Panc1 (cell line): ENCODE data around the gene ANKRD23. TPM values are rescaled to one million over a fixed set of nuclear protein-coding genes. Genes with fewer than 3 reads are reported as not detected.

Experiments used
- ATAC-seq: fragments of 200-7000 bp; cut with Tn5 transposase; 2 replicates; pipeline ENCODE4 v1.9.1; 2020; ENCODE audit warnings: mild to moderate bottlenecking, moderate library complexity
- BruUV-seq: library from RNA; stranded (reverse); fragments of 400-500 nt; replicated peaks from 2 replicates; lab custom pipeline; 2021; lab: Mats Ljungman, UMichigan
- CTCF ChIA-PET: fragments of 300-600 bp; sonication (Branson Sonifier 250); formaldehyde crosslinking; loops from one replicate; lab custom pipeline; 2022; ENCODE audit warnings: antibody characterized with exemption; lab: Charles Lee
- POLR2A ChIA-PET: fragments of 300-600 bp; sonication (Branson Sonifier 250); formaldehyde crosslinking; loops from one replicate; lab custom pipeline; 2022; ENCODE audit warnings: antibody characterized with exemption; lab: Charles Lee
- DNase-seq: peaks from one replicate; pipeline ENCODE4 v3.0.0-alpha.2; 2010; ENCODE audit warnings: low read depth, low spot score
- H3K27ac ChIP-seq: 2 replicates; pipeline ENCODE4 v1.5.1; 2011; ENCODE audit warnings: mild to moderate bottlenecking, low read length, inconsistent platforms
- H3K27me3 ChIP-seq: fragments of 200-500 bp; sonication (Bioruptor generic); 2 replicates; pipeline ENCODE4 v1.6.0; 2014; ENCODE audit warnings: low read length, inconsistent platforms; ENCODE audit not compliant: control insufficient read depth, insufficient read depth
- H3K36me3 ChIP-seq: fragments of 200-500 bp; sonication (Bioruptor generic); 2 replicates; pipeline ENCODE4 v1.5.1; 2014; ENCODE audit warnings: inconsistent platforms, mild to moderate bottlenecking, low read length, moderate library complexity; ENCODE audit not compliant: control insufficient read depth, insufficient read depth
- H3K4me1 ChIP-seq: 2 replicates; pipeline ENCODE4 v1.5.1; 2011; ENCODE audit warnings: inconsistent platforms, mild to moderate bottlenecking, low read length, moderate library complexity; ENCODE audit not compliant: control insufficient read depth, insufficient read depth
- H3K4me3 ChIP-seq, 2 experiments: 2 replicates each; pipeline ENCODE4 v1.5.1; 2011 to 2012; ENCODE audit warnings: low read depth in 2 of 2, low read length in 2 of 2, mild to moderate bottlenecking in 2 of 2, inconsistent platforms in 1 of 2, moderate library complexity in 1 of 2
- H3K9me3 ChIP-seq: fragments of 200-500 bp; sonication (Bioruptor generic); 2 replicates; pipeline ENCODE4 v1.5.1; 2014; ENCODE audit warnings: low read depth, mild to moderate bottlenecking, inconsistent platforms, low read length, moderate library complexity; ENCODE audit not compliant: control insufficient read depth, insufficient read depth
- CTCF ChIP-seq: fragments of 450-650 bp; IDR thresholded peaks from 2 replicates; pipeline ENCODE4 v1.5.1; 2017; ENCODE audit warnings: mild to moderate bottlenecking
- POLR2AphosphoS5 ChIP-seq: IDR thresholded peaks from 2 replicates; pipeline ENCODE4 v1.6.1; 2012; ENCODE audit warnings: mild to moderate bottlenecking, low read depth, low read length, moderate library complexity
- REST ChIP-seq, 2 experiments: IDR thresholded peaks; 2 replicates each; pipeline ENCODE4 v1.6.1; 2011 to 2012; ENCODE audit warnings: low read depth in 2 of 2, control low read depth in 1 of 2, low read length in 1 of 2, mild to moderate bottlenecking in 1 of 2, moderate library complexity in 1 of 2; ENCODE audit not compliant: insufficient read depth in 1 of 2
- SIN3A ChIP-seq: IDR thresholded peaks from 2 replicates; pipeline ENCODE4 v1.6.1; 2012; ENCODE audit warnings: low read depth, mild to moderate bottlenecking, low read length, moderate library complexity, borderline replicate concordance; ENCODE audit not compliant: insufficient read depth
- TCF7L2 ChIP-seq: IDR thresholded peaks from 2 replicates; pipeline ENCODE4 v1.6.1; 2011; ENCODE audit warnings: mild to moderate bottlenecking, low read depth, low read length, inconsistent platforms
- in situ Hi-C: cut with HindIII; loops from 2 replicates; pipeline ENCODE4 v1.10.0; 2016; ENCODE audit warnings: low sequenced_read_pairs, low pct_unique_long_range_greater_than_20kb
- intact Hi-C: fragments of 100-400 bp; cut with micrococcal nuclease; formaldehyde crosslinking; loops from one replicate; pipeline ENCODE4 v1.10.0; 2022; ENCODE audit not compliant: unreplicated experiment
- total RNA-seq: library from RNA; stranded (reverse); gene quantifications from one replicate; pipeline ENCODE4 v1.2.1, GENCODE V29; 2021; ENCODE audit not compliant: unreplicated experiment

ANKRD23 gene
- total RNA-seq, 1 experiment from 2014 or later: 3.2 TPM

GRCh38 chr2:96822786-96823185, 21.0 kb downstream of the ANKRD23 start:
- Histone ChIP-seq H3K27me3 (no peaks in the 10 kb centered on the region), H3K4me1 (peaks cover 52% of the 10 kb centered on the region), H3K4me3 (no peak overlapping the region), H3K9me3 (no peaks in the 10 kb centered on the region), H3K27ac (peak overlapping the region; percentile 29; the same call in 1 of the 2 replicates), H3K36me3 (peaks cover 2% of the 10 kb centered on the region; the same call in 1 of the 2 replicates)
- CTCF ChIA-PET: no interaction called here
- no peak for TF ChIP-seq POLR2AphosphoS5
- TF ChIP-seq TCF7L2: no peak
- TF ChIP-seq CTCF: no peak
- no peak for TF ChIP-seq SIN3A
- TF ChIP-seq REST (IDR thresholded peaks at IDR 0.05; ENCODE audit: insufficient read depth in 1 of 2, low read depth in 2 of 2, low read length in 1 of 2): no peak
- POLR2A ChIA-PET: no interaction called here
- in situ Hi-C loops: no loop called here
- no TSS peak for BruUV-seq
- ATAC-seq (no peak), DNase-seq (no peak)
- intact Hi-C loops: no loop called here

- Histone ChIP-seq H3K27ac (peak overlapping the region; percentile 31; the same call in 1 of the 2 replicates), H3K9me3 (no peaks in the 10 kb centered on the region), H3K4me3 (no peak overlapping the region), H3K27me3 (no peaks in the 10 kb centered on the region), H3K36me3 (no peaks in the 10 kb centered on the region), H3K4me1 (peaks cover 52% of the 10 kb centered on the region)
- in situ Hi-C loops (no loop called here), intact Hi-C loops (no loop called here)
- no peak for TF ChIP-seq CTCF
- TF ChIP-seq SIN3A: no peak
- TF ChIP-seq TCF7L2: no peak
- TF ChIP-seq REST (IDR thresholded peaks at IDR 0.05; ENCODE audit: insufficient read depth in 1 of 2, low read depth in 2 of 2, low read length in 1 of 2): no peak
- no peak for TF ChIP-seq POLR2AphosphoS5
- CTCF ChIA-PET: interaction anchor here (0.5 kb wide), 1 partner anchor 1951 kb away, joined by 4 read pairs; no protein-coding TSS in a partner anchor
- DNase-seq (no peak), ATAC-seq (no peak)
- POLR2A ChIA-PET: interaction anchor here (0.6 kb wide), 1 partner anchor 61 kb away, joined by 3 read pairs; no protein-coding TSS in a partner anchor
- no TSS peak for BruUV-seq
Measured at GRCh38 chr2:96821113-96821675, 22.6 kb downstream of the ANKRD23 start.
